ENCODE measurements around the gene MAPKAP1.

MAPKAP1 gene

DNA sequence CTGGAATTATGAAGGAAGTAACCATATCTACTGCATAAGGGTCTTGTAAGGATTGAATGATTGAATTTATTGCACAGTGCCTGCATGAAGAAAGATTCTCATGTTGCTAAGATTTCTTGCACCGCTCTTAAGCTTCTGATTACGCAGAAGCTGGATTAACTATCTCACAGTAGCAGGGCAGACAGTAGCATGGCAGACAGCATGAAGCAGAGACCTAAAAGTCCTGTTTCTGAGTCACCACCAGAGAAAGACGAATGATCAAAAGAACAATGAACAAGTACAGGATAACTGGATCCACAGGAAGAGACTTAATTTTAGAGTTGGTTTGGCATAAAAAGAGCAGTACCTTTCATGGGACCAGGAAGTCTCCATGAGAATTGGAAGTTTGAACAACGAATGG is 142.4 kb downstream of the MAPKAP1 start:
- CTCF ChIA-PET: no interaction called here
- DNase-seq (ENCODE audit: extremely low spot score): no peak

DNA sequence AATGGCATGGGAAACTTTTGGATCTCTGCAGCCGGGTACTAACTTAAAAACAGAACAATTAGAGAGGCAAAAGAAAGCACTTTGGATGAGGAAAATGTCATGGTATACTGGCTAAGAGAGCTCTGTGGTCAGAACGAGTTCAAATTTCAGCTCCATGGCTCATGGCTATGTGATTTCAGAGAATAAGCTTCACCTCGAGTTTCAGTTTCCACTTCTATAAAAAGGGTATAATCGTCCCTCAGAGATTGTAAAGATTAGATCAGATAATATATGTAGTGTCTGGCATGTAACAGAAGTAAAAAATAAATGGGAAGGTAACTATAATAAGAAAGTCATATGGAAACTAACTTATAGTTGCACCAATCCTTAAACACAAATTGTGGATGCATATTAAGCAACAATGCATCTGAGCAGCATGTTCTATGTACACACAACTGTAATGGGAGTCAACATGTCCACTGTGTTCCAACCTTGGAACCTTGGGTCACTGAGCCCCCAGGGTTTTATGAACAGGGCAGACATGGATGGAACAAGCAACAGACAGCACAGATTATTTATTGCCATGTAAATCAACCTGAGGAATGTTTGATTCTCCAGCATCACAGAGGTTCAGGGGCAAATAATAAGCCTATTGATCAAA is 145.4 kb downstream of the MAPKAP1 start:
- ChIA-PET CTCF (interaction anchor here (0.6 to 1.2 kb wide), 3 partner anchors 10 to 930 kb away, joined by 3 to 4 read pairs (median 3); no protein-coding TSS in a partner anchor), POLR2A (no interaction called here)
- DNase-seq (ENCODE audit: extremely low spot score): no peak
- TF ChIP-seq, protein P1, sequence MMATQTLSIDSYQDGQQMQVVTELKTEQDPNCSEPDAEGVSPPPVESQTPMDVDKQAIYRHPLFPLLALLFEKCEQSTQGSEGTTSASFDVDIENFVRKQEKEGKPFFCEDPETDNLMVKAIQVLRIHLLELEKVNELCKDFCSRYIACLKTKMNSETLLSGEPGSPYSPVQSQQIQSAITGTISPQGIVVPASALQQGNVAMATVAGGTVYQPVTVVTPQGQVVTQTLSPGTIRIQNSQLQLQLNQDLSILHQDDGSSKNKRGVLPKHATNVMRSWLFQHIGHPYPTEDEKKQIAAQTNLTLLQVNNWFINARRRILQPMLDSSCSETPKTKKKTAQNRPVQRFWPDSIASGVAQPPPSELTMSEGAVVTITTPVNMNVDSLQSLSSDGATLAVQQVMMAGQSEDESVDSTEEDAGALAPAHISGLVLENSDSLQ (IDR thresholded peaks at IDR 0.05): peak; percentile 69
- TF ChIP-seq SUZ12 (IDR thresholded peaks at IDR 0.05): no peak

More for the DNA sequence above, 142.4 kb downstream of the MAPKAP1 start:
- POLR2A ChIA-PET: no interaction called here
- TF ChIP-seq NFRKB (IDR thresholded peaks at IDR 0.05) (no peak), LEF1 (IDR thresholded peaks at IDR 0.05; ENCODE audit: borderline replicate concordance) (no peak), FOXM1 (IDR thresholded peaks at IDR 0.05; ENCODE audit: borderline replicate concordance) (no peak), SUZ12 (IDR thresholded peaks at IDR 0.05) (no peak), ZNF384 (IDR thresholded peaks at IDR 0.05) (no peak), CTBP1 (IDR thresholded peaks at IDR 0.05; ENCODE audit: borderline replicate concordance) (no peak), HDGF (IDR thresholded peaks at IDR 0.05; ENCODE audit: borderline replicate concordance) (no peak), ARNT (IDR thresholded peaks at IDR 0.05) (no peak), BHLHE40 (IDR thresholded peaks at IDR 0.05; ENCODE audit: borderline replicate concordance) (no peak), SP1 (IDR thresholded peaks at IDR 0.05) (no peak), FOXA1 (IDR thresholded peaks at IDR 0.05) (no peak), L3MBTL2 (conservative IDR thresholded peaks at IDR 0.05) (no peak), TARDBP (IDR thresholded peaks at IDR 0.05) (no peak), FOXK2 (IDR thresholded peaks at IDR 0.05) (no peak)
- TF ChIP-seq, protein P1 (IDR thresholded peaks at IDR 0.05): no peak

DNA sequence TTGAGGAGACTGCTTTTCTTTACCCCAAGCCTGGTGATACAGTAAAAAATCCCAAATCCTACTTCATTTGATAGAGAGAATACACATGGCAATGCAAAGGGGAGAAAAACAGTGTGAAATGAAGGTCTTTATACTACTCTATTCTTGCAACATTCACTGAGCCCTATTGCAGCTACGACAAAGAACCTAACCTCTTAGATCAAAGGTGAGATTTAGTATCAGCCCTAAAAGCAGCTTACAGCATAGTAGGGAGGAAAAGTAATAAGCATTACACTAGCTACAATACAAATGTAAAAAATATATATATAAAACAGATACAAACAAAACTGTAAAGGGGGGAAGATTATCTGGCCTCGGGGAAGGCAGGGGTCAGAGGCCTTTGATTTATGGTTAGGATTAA is 147.1 kb downstream of the MAPKAP1 start:
- DNase-seq (ENCODE audit: extremely low spot score): no peak
- ChIA-PET CTCF (interaction anchor here (0.7 kb wide), 1 partner anchor 603 kb away, joined by 4 read pairs; no protein-coding TSS in a partner anchor), POLR2A (no interaction called here)
- TF ChIP-seq ARNT (IDR thresholded peaks at IDR 0.05) (no peak), FOXA1 (IDR thresholded peaks at IDR 0.05) (no peak), SUZ12 (IDR thresholded peaks at IDR 0.05) (no peak), ELF4 (IDR thresholded peaks at IDR 0.05) (no peak), SP1 (IDR thresholded peaks at IDR 0.05) (no peak), CTBP1 (IDR thresholded peaks at IDR 0.05; ENCODE audit: borderline replicate concordance) (no peak), FOXK2 (IDR thresholded peaks at IDR 0.05) (no peak), NFRKB (IDR thresholded peaks at IDR 0.05) (no peak), TARDBP (IDR thresholded peaks at IDR 0.05) (no peak)
- TF ChIP-seq, protein P1 (IDR thresholded peaks at IDR 0.05): no peak

DNA sequence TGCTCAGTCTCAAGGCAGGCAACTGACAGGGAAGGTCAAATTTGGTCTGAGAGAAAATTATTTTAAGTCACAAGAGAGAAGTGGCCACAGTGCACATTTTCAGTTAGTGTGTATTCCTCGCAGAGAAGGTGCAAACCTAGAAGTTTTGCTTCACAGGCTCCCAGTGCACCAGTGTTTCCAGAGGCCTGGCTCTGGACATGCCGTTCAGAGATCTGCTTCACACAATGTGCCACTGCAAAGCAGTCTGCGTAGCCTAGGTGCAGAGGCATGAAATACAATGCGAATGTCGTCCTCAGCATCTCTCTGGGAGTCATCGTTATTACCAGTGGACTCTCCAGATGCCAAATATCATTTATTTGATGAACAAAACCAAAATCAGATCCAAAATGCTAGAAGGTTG is 147.8 kb downstream of the MAPKAP1 start:
- no peak for TF ChIP-seq FOXA1 (IDR thresholded peaks at IDR 0.05)
- TF ChIP-seq FOXM1 (IDR thresholded peaks at IDR 0.05; ENCODE audit: borderline replicate concordance): no peak
- no peak for TF ChIP-seq NFRKB (IDR thresholded peaks at IDR 0.05)
- TF ChIP-seq TARDBP (IDR thresholded peaks at IDR 0.05): no peak
- TF ChIP-seq L3MBTL2 (conservative IDR thresholded peaks at IDR 0.05): no peak
- no peak for TF ChIP-seq ELF4 (IDR thresholded peaks at IDR 0.05)
- TF ChIP-seq SUZ12 (IDR thresholded peaks at IDR 0.05): no peak
- no peak for TF ChIP-seq ARNT (IDR thresholded peaks at IDR 0.05)
- TF ChIP-seq SP1 (IDR thresholded peaks at IDR 0.05): no peak
- TF ChIP-seq BHLHE40 (IDR thresholded peaks at IDR 0.05; ENCODE audit: borderline replicate concordance): no peak
- TF ChIP-seq, protein P1 (IDR thresholded peaks at IDR 0.05): no peak
- no peak for TF ChIP-seq FOXK2 (IDR thresholded peaks at IDR 0.05)
- TF ChIP-seq ZNF384 (IDR thresholded peaks at IDR 0.05): no peak
- no peak for TF ChIP-seq LEF1 (IDR thresholded peaks at IDR 0.05; ENCODE audit: borderline replicate concordance)
- TF ChIP-seq HDGF (IDR thresholded peaks at IDR 0.05; ENCODE audit: borderline replicate concordance): no peak
- no peak for TF ChIP-seq CTBP1 (IDR thresholded peaks at IDR 0.05; ENCODE audit: borderline replicate concordance)
- no peak for DNase-seq (ENCODE audit: extremely low spot score)
- ChIA-PET CTCF (interaction anchor here (0.6 to 1.1 kb wide), 7 partner anchors 12 to 306 kb away, joined by 3 to 5 read pairs (median 3); no protein-coding TSS in a partner anchor), POLR2A (no interaction called here)

DNA sequence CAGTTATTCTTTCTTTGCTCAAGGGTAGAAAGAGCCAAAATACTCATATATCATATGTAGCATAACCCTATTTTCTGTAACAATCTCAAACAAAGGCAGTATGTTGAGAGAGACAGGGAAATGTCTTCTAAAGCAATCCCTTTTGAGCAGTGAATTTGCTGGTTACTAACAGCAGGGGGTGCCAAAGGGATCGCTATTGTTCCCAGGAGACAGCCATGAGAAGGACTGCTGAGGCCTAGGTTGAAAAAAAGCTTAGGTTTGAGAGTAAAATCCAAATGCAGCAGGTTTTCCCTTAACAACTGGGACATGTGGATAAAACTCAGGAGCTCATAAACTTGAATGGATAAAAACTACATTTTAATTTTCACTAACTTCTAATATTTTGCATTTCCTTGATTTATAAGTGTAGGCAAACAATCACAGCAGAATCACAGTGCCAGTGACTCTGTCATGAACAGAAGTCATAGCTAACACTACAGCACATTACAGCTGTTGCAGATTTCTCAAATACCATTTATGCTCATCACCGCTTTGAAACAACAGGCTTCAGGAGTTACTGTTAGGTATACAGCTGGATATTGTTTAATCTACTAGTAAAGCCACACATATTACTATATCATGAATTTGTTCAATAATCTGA is 148.4 kb downstream of the MAPKAP1 start:
- CTCF ChIA-PET: interaction anchor here (0.6 to 1.2 kb wide), 8 partner anchors 13 to 306 kb away, joined by 3 to 5 read pairs (median 3); no protein-coding TSS in a partner anchor
- DNase-seq (ENCODE audit: extremely low spot score): peak; percentile 72
- TF ChIP-seq ELF4 (IDR thresholded peaks at IDR 0.05) (no peak), SP1 (IDR thresholded peaks at IDR 0.05) (no peak)
- POLR2A ChIA-PET: no interaction called here

All from HEK293T (cell line).